ENCODE measurements around the gene NUCB2.
A peak's percentile ranks its signal among the peaks of the same experiment; 100 is the strongest.
"Not testable (repeated sequence)": the region's sequence is repeated elsewhere in the genome, so short reads cannot be mapped to it uniquely, and the experiment has no call there.

Gene NUCB2

GRCh38 chr11:17276236-17277023, at the start of gene NUCB2:
NUCB2 (plus strand) TSS chr11:17276739; CDS start chr11:17295324, 18,585 bp downstream.
- DNase-seq (ENCODE audit: low read depth in 2 of 2), result peak; percentile 88 to 94

GRCh38 chr11:17228186-17228925, 48.2 kb upstream of the NUCB2 start:
- not testable (repeated sequence) for DNase-seq (ENCODE audit: low read depth in 2 of 2)

GRCh38 chr11:17229481-17230152, 46.9 kb upstream of the NUCB2 start:
- no peak for DNase-seq (ENCODE audit: low read depth in 2 of 2)

- DNase-seq (ENCODE audit: low read depth in 2 of 2), result peak in 1 of 2 experiments; percentile 24
These were observed 45.4 kb upstream of the NUCB2 start for GRCh38 chr11:17230867-17231851.

GRCh38 chr11:17233101-17233500, 43.4 kb upstream of the NUCB2 start:
- DNase-seq (ENCODE audit: low read depth in 2 of 2), result no peak

- DNase-seq (ENCODE audit: low read depth in 2 of 2), result no peak
These were observed 38.2 kb upstream of the NUCB2 start for GRCh38 chr11:17238377-17238776.

- not testable (repeated sequence) for DNase-seq (ENCODE audit: low read depth in 2 of 2)
These were observed 36.6 kb upstream of the NUCB2 start for GRCh38 chr11:17239927-17240326.

GRCh38 chr11:17240780-17241179, 35.8 kb upstream of the NUCB2 start:
- DNase-seq (ENCODE audit: low read depth in 2 of 2), result no peak

GRCh38 chr11:17242954-17243353, 33.6 kb upstream of the NUCB2 start:
- not testable (repeated sequence) for DNase-seq (ENCODE audit: low read depth in 2 of 2)

- DNase-seq (ENCODE audit: low read depth in 2 of 2), result no peak
These were observed 32.5 kb upstream of the NUCB2 start for GRCh38 chr11:17244046-17244445.

GRCh38 chr11:17250561-17251350, 25.8 kb upstream of the NUCB2 start:
- DNase-seq (ENCODE audit: low read depth in 2 of 2), result no peak

GRCh38 chr11:17252704-17253103, 23.8 kb upstream of the NUCB2 start:
- no peak for DNase-seq (ENCODE audit: low read depth in 2 of 2)

- no peak for DNase-seq (ENCODE audit: low read depth in 2 of 2)
These were observed 20.0 kb upstream of the NUCB2 start for GRCh38 chr11:17256512-17256911.

GRCh38 chr11:17257196-17257595, 19.3 kb upstream of the NUCB2 start:
- DNase-seq (ENCODE audit: low read depth in 2 of 2), result no peak

- DNase-seq (ENCODE audit: low read depth in 2 of 2), result no peak
These were observed 17.9 kb upstream of the NUCB2 start for GRCh38 chr11:17258670-17259069.

GRCh38 chr11:17259519-17259918, 17.0 kb upstream of the NUCB2 start:
- DNase-seq (ENCODE audit: low read depth in 2 of 2), result no peak

GRCh38 chr11:17260020-17260419, 16.5 kb upstream of the NUCB2 start:
- DNase-seq (ENCODE audit: low read depth in 2 of 2), result no peak

GRCh38 chr11:17263769-17264168, 12.8 kb upstream of the NUCB2 start:
- DNase-seq (ENCODE audit: low read depth in 2 of 2), result no peak

GRCh38 chr11:17266781-17267180, 9.8 kb upstream of the NUCB2 start:
- DNase-seq (ENCODE audit: low read depth in 2 of 2), result no peak

- DNase-seq (ENCODE audit: low read depth in 2 of 2), result no peak
These were observed 9.0 kb upstream of the NUCB2 start for GRCh38 chr11:17267576-17267975.

Measured in stimulated activated CD4-positive, alpha-beta T cell treated with anti-CD3 and anti-CD28 coated beads, Interleukin-12 subunit alpha, Interleukin-12 subunit beta, amount 100 ng/mL, for 24 hours (primary cell).